Kidney tubule cell (primary cell): Measurements from ENCODE around the gene CALD1.

Source experiments
- DNase-seq: peaks from one replicate; pipeline ENCODE4 v3.0.0-alpha.2; 2018; ENCODE audit warnings: low spot score

Gene CALD1

GRCh38 chr7:134764365-134764764 lies 15.1 kb upstream of the CALD1 start:
- DNase-seq: no peak

GRCh38 chr7:134766779-134767519 lies 12.5 kb upstream of the CALD1 start:
- DNase-seq: no peak

- no peak for DNase-seq
Observed at GRCh38 chr7:134767520-134768168, 11.8 kb upstream of the CALD1 start.

GRCh38 chr7:134768243-134768642 lies 11.2 kb upstream of the CALD1 start:
- DNase-seq: no peak

- no peak for DNase-seq
Observed at GRCh38 chr7:134770676-134771075, 8.8 kb upstream of the CALD1 start.

- no peak for DNase-seq
Observed at GRCh38 chr7:134771111-134771510, 8.3 kb upstream of the CALD1 start.

- no peak for DNase-seq
Observed at GRCh38 chr7:134771889-134772288, 7.5 kb upstream of the CALD1 start.

- DNase-seq: no peak
Observed at GRCh38 chr7:134772401-134772800, 7.0 kb upstream of the CALD1 start.

GRCh38 chr7:134773164-134773563 lies 6.3 kb upstream of the CALD1 start:
- no peak for DNase-seq

GRCh38 chr7:134774119-134774518 lies 5.3 kb upstream of the CALD1 start:
- no peak for DNase-seq

GRCh38 chr7:134777470-134777869 lies 2.0 kb upstream of the CALD1 start:
- DNase-seq: no peak

GRCh38 chr7:134777908-134778580 lies 1.4 kb upstream of the CALD1 start:
- no peak for DNase-seq

GRCh38 chr7:134779741-134780065 lies 269 bp downstream of the CALD1 start:
- DNase-seq: no peak

GRCh38 chr7:134780166-134780828 lies 863 bp downstream of the CALD1 start:
- DNase-seq: no peak

- DNase-seq: no peak
Observed at GRCh38 chr7:134781171-134781570, 1.7 kb downstream of the CALD1 start.

GRCh38 chr7:134782121-134782623 lies 2.7 kb downstream of the CALD1 start:
- DNase-seq: no peak

GRCh38 chr7:134783294-134784069 lies 4.0 kb downstream of the CALD1 start:
- no peak for DNase-seq

GRCh38 chr7:134784251-134785049 lies 5.0 kb downstream of the CALD1 start:
- peak; percentile 30 for DNase-seq

GRCh38 chr7:134785842-134786241 lies 6.4 kb downstream of the CALD1 start:
- no peak for DNase-seq

GRCh38 chr7:134787064-134787463 lies 7.6 kb downstream of the CALD1 start:
- no peak for DNase-seq

- no peak for DNase-seq
Observed at GRCh38 chr7:134787720-134788119, 8.3 kb downstream of the CALD1 start.
